GM12878 (cell line): ENCODE measurements around the gene KLF6.

Experiments used
- ATF2 ChIP-seq: IDR thresholded peaks from 2 replicates; pipeline ENCODE4 v1.6.1; 2012; ENCODE audit warnings: low read length, inconsistent platforms
- BHLHE40 ChIP-seq, 2 experiments: fragments of 450-650 bp in 1 of 2; IDR thresholded peaks; 2 replicates each; pipeline ENCODE4 v1.6.1; 2011 to 2017; ENCODE audit warnings: low read depth in 2 of 2, borderline replicate concordance in 1 of 2, improper control_type of control experiment in 1 of 2, low read length in 1 of 2, mild to moderate bottlenecking in 1 of 2
- CEBPB ChIP-seq, 2 experiments: fragments of 150-350 bp in 1 of 2; IDR thresholded peaks; 2 replicates each; pipeline ENCODE4 v1.6.1; 2012 to 2014; ENCODE audit warnings: low read depth in 2 of 2, low read length in 2 of 2, borderline replicate concordance in 1 of 2, inconsistent platforms in 1 of 2
- CTCF ChIP-seq, 3 experiments: IDR thresholded peaks in 2 of 3; conservative IDR thresholded peaks in 1 of 3; 2 replicates each; pipeline ENCODE4 v1.5.1; 2011; ENCODE audit warnings: low read depth in 3 of 3, low read length in 3 of 3, mild to moderate bottlenecking in 3 of 3, control low read depth in 2 of 3, moderate library complexity in 2 of 3, inconsistent platforms in 1 of 3, mixed read lengths in 1 of 3; ENCODE audit not compliant: control insufficient read depth in 2 of 3, insufficient read depth in 1 of 3; ENCODE audit errors: extremely low read depth in 1 of 3
- FOXM1 ChIP-seq: IDR thresholded peaks from 2 replicates; pipeline ENCODE4 v1.6.1; 2012; ENCODE audit warnings: low read depth, mild to moderate bottlenecking, inconsistent platforms, low read length, moderate library complexity
- GABPA ChIP-seq: IDR thresholded peaks from 2 replicates; pipeline ENCODE4 v1.6.1; 2014; ENCODE audit warnings: antibody characterized with exemption, low read depth, mild to moderate bottlenecking, inconsistent platforms
- KLF5 ChIP-seq: fragments of 450-650 bp; IDR thresholded peaks from 2 replicates; pipeline ENCODE4 v1.6.1; 2014; ENCODE audit warnings: mild to moderate bottlenecking; ENCODE audit not compliant: partially characterized antibody
- NBN ChIP-seq: fragments of 450-650 bp; IDR thresholded peaks from 2 replicates; pipeline ENCODE4 v1.6.1; 2016
- NRF1 ChIP-seq: conservative IDR thresholded peaks from 2 replicates; pipeline ENCODE4 v1.6.1; 2011; ENCODE audit warnings: mild to moderate bottlenecking, low read depth, low read length, improper control_type of control experiment
- POLR2A ChIP-seq: IDR thresholded peaks from 2 replicates; pipeline ENCODE4 v1.6.1; 2011; ENCODE audit warnings: low read depth, mild to moderate bottlenecking, low read length
- POLR2AphosphoS5 ChIP-seq: IDR thresholded peaks from 2 replicates; pipeline ENCODE4 v1.6.1; 2011; ENCODE audit warnings: mild to moderate bottlenecking, low read length, inconsistent platforms
- REST ChIP-seq: IDR thresholded peaks from 2 replicates; pipeline ENCODE4 v1.6.1; 2012; ENCODE audit warnings: mild to moderate bottlenecking, low read depth, low read length
- TARDBP ChIP-seq: IDR thresholded peaks from 2 replicates; pipeline ENCODE4 v1.6.1; 2016; ENCODE audit warnings: borderline replicate concordance

GRCh38 chr10:3785851-3786271 lies 852 bp upstream of the KLF6 start:
- TF ChIP-seq POLR2AphosphoS5 = peak; percentile 92
- TF ChIP-seq CTCF (IDR thresholded peaks at IDR 0.05 in 2 of 3, conservative IDR thresholded peaks at IDR 0.05 in 1 of 3; ENCODE audit: control insufficient read depth in 2 of 3, extremely low read depth in 1 of 3, insufficient read depth in 1 of 3, low read depth in 3 of 3, low read length in 3 of 3) = no peak
- TF ChIP-seq ATF2 = 0 out of 2 replicates have a peak, but pooled peaks have one; percentile 15
- no peak for TF ChIP-seq FOXM1
- TF ChIP-seq CEBPB (IDR thresholded peaks at IDR 0.05; ENCODE audit: borderline replicate concordance in 1 of 2, low read depth in 2 of 2, low read length in 2 of 2) = no peak
- TF ChIP-seq NBN = no peak; the same call in 1 of the 2 replicates
- no peak for TF ChIP-seq KLF5
- no peak for TF ChIP-seq TARDBP
- TF ChIP-seq NRF1 = no peak
- no peak for TF ChIP-seq GABPA
- no peak for TF ChIP-seq BHLHE40 (IDR thresholded peaks at IDR 0.05; ENCODE audit: borderline replicate concordance in 1 of 2, low read depth in 2 of 2, low read length in 1 of 2)
- TF ChIP-seq POLR2A = peak; percentile 75
- no peak for TF ChIP-seq REST
